ENCODE results near the gene MSMB. TPM values are rescaled to one million over a fixed set of nuclear protein-coding genes. Genes with fewer than 3 reads are reported as not detected.
"Not testable (repeated sequence)": the region's sequence is repeated elsewhere in the genome, so short reads cannot be mapped to it uniquely, and the experiment has no call there.

Gene MSMB
- total and polyA plus RNA-seq, 2 experiments from 2014 or later: not detected

GRCh38 chr10:45997994-45998763 is 47.9 kb downstream of the MSMB start:
- no peaks in the 10 kb centered on the region for H3K27me3 ChIP-seq (replicated peaks; ENCODE audit: insufficient read depth)
- peaks cover 25% of the 10 kb centered on the region for H3K36me3 ChIP-seq (ENCODE audit: low read depth)
- peaks cover 2% of the 10 kb centered on the region; the same call in 1 of the 2 replicates for H3K4me1 ChIP-seq (ENCODE audit: insufficient read depth)
- in situ Hi-C loops (cut with MboI): no loop called here
- no peak for DNase-seq
- H2AFZ ChIP-seq: no peak overlapping the region
- no peaks in the 10 kb centered on the region for H3K9me3 ChIP-seq (ENCODE audit: low read depth)
- TF ChIP-seq EZH2 (IDR thresholded peaks at IDR 0.05; ENCODE audit: insufficient read depth, poor library complexity, severe bottlenecking): no peak
- TF ChIP-seq EZH2phosphoT487 (IDR thresholded peaks at IDR 0.05; ENCODE audit: insufficient read depth, low read depth): no peak
- WGBS, 2 experiments (ENCODE audit: low coverage in 1 of 2, low lambda C conversion rate in 2 of 2, missing lambda C conversion rate in 2 of 2): 97 to 98% methylated on average over 5 of the region's 5 CpGs
- no peaks in the 10 kb centered on the region for H3K9me2 ChIP-seq (ENCODE audit: insufficient read depth)
- H3K9ac ChIP-seq: no peak overlapping the region
- no peak overlapping the region for H3K27ac ChIP-seq
- no peak overlapping the region for H3K4me2 ChIP-seq (ENCODE audit: unreplicated experiment)
- H3K4me3 ChIP-seq: no peak overlapping the region
- H4K20me1 ChIP-seq (ENCODE audit: insufficient read depth): no peaks in the 10 kb centered on the region
- H3F3A ChIP-seq (ENCODE audit: insufficient read depth): peaks cover 22% of the 10 kb centered on the region; the same call in 1 of the 2 replicates
- peaks cover 51% of the 10 kb centered on the region for H3K79me2 ChIP-seq (ENCODE audit: insufficient read depth)

- WGBS, 2 experiments (ENCODE audit: low coverage in 1 of 2, low lambda C conversion rate in 2 of 2, missing lambda C conversion rate in 2 of 2): 98% methylated on average over 4 of the region's 4 CpGs
- Histone ChIP-seq H3K4me1 (ENCODE audit: insufficient read depth) (no peaks in the 10 kb centered on the region), H3K9me3 (ENCODE audit: low read depth) (no peaks in the 10 kb centered on the region), H3K4me3 (no peak overlapping the region), H3K79me2 (ENCODE audit: insufficient read depth) (peaks cover 45% of the 10 kb centered on the region), H3K36me3 (ENCODE audit: low read depth) (peaks cover 22% of the 10 kb centered on the region), H3K9ac (no peak overlapping the region), H2AFZ (no peak overlapping the region), H3F3A (ENCODE audit: insufficient read depth) (peaks cover 18% of the 10 kb centered on the region; the same call in 1 of the 2 replicates), H4K20me1 (ENCODE audit: insufficient read depth) (no peaks in the 10 kb centered on the region), H3K27ac (no peak overlapping the region), H3K27me3 (replicated peaks; ENCODE audit: insufficient read depth) (no peaks in the 10 kb centered on the region), H3K9me2 (ENCODE audit: insufficient read depth) (no peaks in the 10 kb centered on the region), H3K4me2 (ENCODE audit: unreplicated experiment) (no peak overlapping the region)
- no peak for DNase-seq
- in situ Hi-C loops (cut with MboI): no loop called here
- TF ChIP-seq EZH2 (IDR thresholded peaks at IDR 0.05; ENCODE audit: insufficient read depth, poor library complexity, severe bottlenecking) (no peak), EZH2phosphoT487 (IDR thresholded peaks at IDR 0.05; ENCODE audit: insufficient read depth, low read depth) (no peak)
Observed at GRCh38 chr10:45997557-45997956, 48.5 kb downstream of the MSMB start.

GRCh38 chr10:45985590-45985989 is 60.5 kb downstream of the MSMB start:
- Histone ChIP-seq H3K36me3 (ENCODE audit: low read depth) (peaks cover 27% of the 10 kb centered on the region), H3K79me2 (ENCODE audit: insufficient read depth) (peaks cover 69% of the 10 kb centered on the region)
- H3K4me1 ChIP-seq (ENCODE audit: insufficient read depth); H3K9ac ChIP-seq; H3K9me3 ChIP-seq (ENCODE audit: low read depth); DNase-seq; H3F3A ChIP-seq (ENCODE audit: insufficient read depth); H3K4me3 ChIP-seq; H4K20me1 ChIP-seq (ENCODE audit: insufficient read depth); H2AFZ ChIP-seq; in situ Hi-C loops (cut with MboI); H3K9me2 ChIP-seq (ENCODE audit: insufficient read depth); H3K4me2 ChIP-seq (ENCODE audit: unreplicated experiment); H3K27me3 ChIP-seq (replicated peaks; ENCODE audit: insufficient read depth); H3K27ac ChIP-seq: not testable (repeated sequence)
- 78 to 82% methylated on average over 3 of the region's 3 CpGs for WGBS, 2 experiments (ENCODE audit: low coverage in 1 of 2, low lambda C conversion rate in 2 of 2, missing lambda C conversion rate in 2 of 2)

GRCh38 chr10:45984473-45984872 is 61.6 kb downstream of the MSMB start:
- H3K4me2 ChIP-seq (ENCODE audit: unreplicated experiment); H3K9me2 ChIP-seq (ENCODE audit: insufficient read depth); H3K27me3 ChIP-seq (replicated peaks; ENCODE audit: insufficient read depth); H3F3A ChIP-seq (ENCODE audit: insufficient read depth); H2AFZ ChIP-seq; H3K4me3 ChIP-seq; H3K9me3 ChIP-seq (ENCODE audit: low read depth); in situ Hi-C loops (cut with MboI); DNase-seq; H3K4me1 ChIP-seq (ENCODE audit: insufficient read depth); H3K27ac ChIP-seq; H3K9ac ChIP-seq; H4K20me1 ChIP-seq (ENCODE audit: insufficient read depth): not testable (repeated sequence)
- peaks cover 71% of the 10 kb centered on the region for H3K79me2 ChIP-seq (ENCODE audit: insufficient read depth)
- WGBS, 2 experiments (ENCODE audit: low coverage in 1 of 2, low lambda C conversion rate in 2 of 2, missing lambda C conversion rate in 2 of 2): 97 to 100% methylated on average over 2 of the region's 2 CpGs
- peaks cover 21% of the 10 kb centered on the region; the same call in 1 of the 2 replicates for H3K36me3 ChIP-seq (ENCODE audit: low read depth)

- not testable (repeated sequence) for H3K9me2 ChIP-seq (ENCODE audit: insufficient read depth)
Observed at GRCh38 chr10:45983538-45984186, 62.4 kb downstream of the MSMB start.

More at GRCh38 chr10:45983538-45984186, 62.4 kb downstream of the MSMB start:
- Histone ChIP-seq H3K9ac (peak overlapping the region; percentile 23; the same call in 1 of the 2 replicates), H3K36me3 (ENCODE audit: low read depth) (peaks cover 16% of the 10 kb centered on the region; the same call in 1 of the 2 replicates), H3K79me2 (ENCODE audit: insufficient read depth) (peaks cover 73% of the 10 kb centered on the region)
- H3K4me1 ChIP-seq (ENCODE audit: insufficient read depth); H2AFZ ChIP-seq; H3K4me3 ChIP-seq; H3K9me3 ChIP-seq (ENCODE audit: low read depth); H3K27ac ChIP-seq; H4K20me1 ChIP-seq (ENCODE audit: insufficient read depth); H3K27me3 ChIP-seq (replicated peaks; ENCODE audit: insufficient read depth); H3F3A ChIP-seq (ENCODE audit: insufficient read depth); H3K4me2 ChIP-seq (ENCODE audit: unreplicated experiment); in situ Hi-C loops (cut with MboI): not testable (repeated sequence)
- DNase-seq: peak; percentile 69
- WGBS, 2 experiments (ENCODE audit: low coverage in 1 of 2, low lambda C conversion rate in 2 of 2, missing lambda C conversion rate in 2 of 2): 70 to 83% methylated on average over 5 of the region's 6 CpGs

Measured in GM23248 (cell line).